Gastrocnemius medialis (tissue), 4 donors: ENCODE data around the gene AP3B2. TPM values are rescaled to one million over a fixed set of nuclear protein-coding genes. Genes with fewer than 3 reads are reported as not detected.

ENCODE experiments used
- ATAC-seq, 2 donors: fragments of 150-250 bp; one replicate each; pipeline ENCODE4 v1.9.1; 2016
- DNase-seq, 2 donors: peaks; one replicate each; pipeline ENCODE4 v3.0.0-alpha.2; 2019
- H3K27ac ChIP-seq, 4 donors: fragments of 200-600 bp; sonication (generic); 1 replicate in 1 of 4; 2 replicates in 3 of 4; pipeline ENCODE4 v1.5.1; 2016 to 2018; ENCODE audit warnings: mild to moderate bottlenecking in 2 of 4, moderate library complexity in 1 of 4
- H3K27me3 ChIP-seq, 3 donors: fragments of 200-600 bp; sonication (generic) in 2 of 3; 1 replicate in 1 of 3; 2 replicates in 2 of 3; pipeline versions ENCODE4 v1.5.1 to v1.6.0; 2016 to 2019; ENCODE audit warnings: mild to moderate bottlenecking in 1 of 3, moderate library complexity in 1 of 3
- H3K36me3 ChIP-seq, 2 donors: fragments of 200-600 bp; sonication (generic) in 1 of 2; one replicate each; pipeline ENCODE4 v1.5.1; 2017 to 2018
- H3K4me1 ChIP-seq, 2 donors: fragments of 200-600 bp; sonication (generic) in 1 of 2; one replicate each; pipeline ENCODE4 v1.5.1; 2016 to 2017; ENCODE audit warnings: mild to moderate bottlenecking in 2 of 2
- H3K4me3 ChIP-seq, 4 donors: fragments of 200-600 bp; sonication (generic) in 3 of 4; 1 replicate in 1 of 4; 2 replicates in 3 of 4; pipeline ENCODE4 v1.5.1; 2016 to 2019; ENCODE audit warnings: mild to moderate bottlenecking in 2 of 4
- H3K9me3 ChIP-seq, 3 donors: fragments of 200-600 bp; sonication (generic) in 2 of 3; 1 replicate in 1 of 3; 2 replicates in 2 of 3; pipeline ENCODE4 v1.5.1; 2016 to 2019
- POLR2A ChIP-seq, 2 donors: fragments of 450-650 bp; IDR thresholded peaks; one replicate each; pipeline ENCODE4 v1.6.1; 2017; ENCODE audit warnings: antibody characterized with exemption in 2 of 2, mild to moderate bottlenecking in 2 of 2, moderate library complexity in 2 of 2
- in situ Hi-C, 4 donors: fragments of 200-750 bp; cut with MboI; loops; one replicate each; pipeline versions ENCODE4 v1.15.0 to v1.8.0; 2017; ENCODE audit warnings: low sequenced_read_pairs in 4 of 4
- intact Hi-C: fragments of 100-400 bp; cut with DNase I; formaldehyde crosslinking; loops from one replicate; pipeline ENCODE4 v1.15.1; 2023; ENCODE audit warnings: low total_unique reads
- total RNA-seq, 4 donors: library from RNA; depleted of rRNA; stranded (reverse); fragments of >200 nt; gene quantifications; one replicate each; pipeline versions ENCODE4 v1.1.0 to v1.2.3, GENCODE V29; 2016
- TF ChIP-seq, protein P1 (sequence below), 5 experiments: fragments of 450-650 bp in 3 of 5; fragments of 200-600 bp in 2 of 5; sonication (generic) in 2 of 5; IDR thresholded peaks in 4 of 5; conservative IDR thresholded peaks in 1 of 5; 1 replicate in 4 of 5; 2 replicates in 1 of 5; pipeline ENCODE4 v1.5.1; 2016 to 2019; ENCODE audit warnings: antibody characterized with exemption in 5 of 5, mild to moderate bottlenecking in 3 of 5, moderate library complexity in 3 of 5

The AP3B2 gene
- total RNA-seq, 4 donors from 2014 or later: 0.32 TPM; not detected in 3

DNA sequence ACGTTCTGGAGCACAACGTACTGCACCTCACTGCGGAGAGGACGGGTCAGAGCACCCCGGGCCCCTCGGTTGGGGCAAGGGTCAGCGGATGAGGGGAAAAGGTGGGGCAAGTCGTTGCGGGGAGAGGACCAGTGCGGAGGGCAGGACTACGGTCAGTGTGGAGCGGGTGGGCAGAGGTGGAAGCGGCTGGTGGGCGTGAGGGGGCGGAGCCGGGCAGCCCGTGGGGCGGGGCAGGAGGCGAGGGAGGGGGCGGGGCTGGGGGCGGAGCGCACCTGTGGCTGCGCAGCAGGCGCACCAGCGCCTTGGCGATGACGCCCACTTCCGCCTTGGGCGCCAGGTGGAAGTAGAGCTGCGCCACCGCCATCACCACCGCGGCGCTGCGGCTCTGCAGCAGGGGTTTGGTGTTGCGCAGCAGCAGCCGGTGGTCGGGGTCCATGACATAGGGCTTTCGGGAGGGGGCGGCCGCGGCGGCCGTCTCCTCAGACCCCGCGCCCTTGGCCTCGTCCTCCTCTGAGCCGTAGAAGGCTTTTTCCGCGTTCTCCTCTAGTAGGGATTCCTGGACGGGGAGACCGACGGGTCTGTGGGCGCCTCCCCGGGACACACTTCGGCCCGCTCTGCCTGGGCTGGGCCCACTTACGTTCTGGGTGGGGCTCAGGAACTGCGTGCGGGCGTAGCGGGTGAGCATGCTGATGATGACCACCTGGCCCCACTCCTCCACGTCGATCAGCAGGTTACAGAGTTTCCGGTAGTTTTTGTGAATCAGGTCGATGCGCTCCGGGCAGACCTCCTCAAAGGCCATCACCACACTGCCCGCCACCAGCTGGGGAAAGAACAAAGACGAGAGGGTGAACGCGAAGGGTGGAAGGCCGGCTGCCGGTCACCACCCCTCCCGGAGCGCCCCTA lies 29.2 kb downstream of the AP3B2 start:
- peak overlapping the region in 2 of 4 donors; percentile 25 to 31 for H3K4me3 ChIP-seq
- H3K36me3 ChIP-seq: no peaks in the 10 kb centered on the region
- H3K9me3 ChIP-seq: no peaks in the 10 kb centered on the region
- H3K4me1 ChIP-seq: peaks cover 0 to 4% of the 10 kb centered on the region in 2 donors
- ATAC-seq: no peak
- no peak for TF ChIP-seq POLR2A (IDR thresholded peaks at IDR 0.05)
- TF ChIP-seq, protein P1, sequence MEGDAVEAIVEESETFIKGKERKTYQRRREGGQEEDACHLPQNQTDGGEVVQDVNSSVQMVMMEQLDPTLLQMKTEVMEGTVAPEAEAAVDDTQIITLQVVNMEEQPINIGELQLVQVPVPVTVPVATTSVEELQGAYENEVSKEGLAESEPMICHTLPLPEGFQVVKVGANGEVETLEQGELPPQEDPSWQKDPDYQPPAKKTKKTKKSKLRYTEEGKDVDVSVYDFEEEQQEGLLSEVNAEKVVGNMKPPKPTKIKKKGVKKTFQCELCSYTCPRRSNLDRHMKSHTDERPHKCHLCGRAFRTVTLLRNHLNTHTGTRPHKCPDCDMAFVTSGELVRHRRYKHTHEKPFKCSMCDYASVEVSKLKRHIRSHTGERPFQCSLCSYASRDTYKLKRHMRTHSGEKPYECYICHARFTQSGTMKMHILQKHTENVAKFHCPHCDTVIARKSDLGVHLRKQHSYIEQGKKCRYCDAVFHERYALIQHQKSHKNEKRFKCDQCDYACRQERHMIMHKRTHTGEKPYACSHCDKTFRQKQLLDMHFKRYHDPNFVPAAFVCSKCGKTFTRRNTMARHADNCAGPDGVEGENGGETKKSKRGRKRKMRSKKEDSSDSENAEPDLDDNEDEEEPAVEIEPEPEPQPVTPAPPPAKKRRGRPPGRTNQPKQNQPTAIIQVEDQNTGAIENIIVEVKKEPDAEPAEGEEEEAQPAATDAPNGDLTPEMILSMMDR (IDR thresholded peaks at IDR 0.05 in 4 of 5, conservative IDR thresholded peaks at IDR 0.05 in 1 of 5): no peak
- no peak overlapping the region for H3K27ac ChIP-seq
- intact Hi-C loops (no loop called here), in situ Hi-C loops (no loop called here)
- peaks cover 28 to 36% (median 32%) of the 10 kb centered on the region in 3 donors for H3K27me3 ChIP-seq
- DNase-seq: no peak

DNA sequence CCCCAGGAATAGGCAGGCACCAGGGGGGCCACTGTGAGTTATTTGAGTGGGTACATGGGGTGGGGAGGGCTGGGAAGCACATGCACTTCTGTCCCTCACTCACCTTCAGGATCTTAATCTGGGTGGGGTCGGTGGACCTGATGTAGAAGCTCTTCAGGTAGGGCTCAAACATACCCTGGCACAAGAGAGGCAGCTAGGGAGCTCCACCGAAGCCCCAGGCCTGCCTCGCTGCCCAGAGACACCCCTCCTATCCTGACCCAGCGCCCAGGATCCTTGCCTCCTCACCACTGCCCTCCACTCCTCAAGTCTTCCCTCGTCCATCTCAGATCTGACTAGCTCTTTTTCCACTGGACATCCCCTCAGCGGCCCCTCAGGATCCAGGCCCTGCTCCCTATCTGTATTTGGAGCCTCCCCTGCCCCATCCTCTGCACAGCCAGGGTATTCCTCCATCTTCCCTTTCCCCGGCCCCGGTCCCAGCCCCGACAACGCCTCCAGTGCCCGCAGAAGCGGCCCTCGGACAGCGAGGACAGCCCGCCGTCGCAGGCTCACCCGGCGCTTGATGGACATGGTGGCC lies 30.0 kb downstream of the AP3B2 start:
- H3K27ac ChIP-seq: no peak overlapping the region
- peak overlapping the region in 2 of 4 donors; percentile 25 to 31 for H3K4me3 ChIP-seq

DNA sequence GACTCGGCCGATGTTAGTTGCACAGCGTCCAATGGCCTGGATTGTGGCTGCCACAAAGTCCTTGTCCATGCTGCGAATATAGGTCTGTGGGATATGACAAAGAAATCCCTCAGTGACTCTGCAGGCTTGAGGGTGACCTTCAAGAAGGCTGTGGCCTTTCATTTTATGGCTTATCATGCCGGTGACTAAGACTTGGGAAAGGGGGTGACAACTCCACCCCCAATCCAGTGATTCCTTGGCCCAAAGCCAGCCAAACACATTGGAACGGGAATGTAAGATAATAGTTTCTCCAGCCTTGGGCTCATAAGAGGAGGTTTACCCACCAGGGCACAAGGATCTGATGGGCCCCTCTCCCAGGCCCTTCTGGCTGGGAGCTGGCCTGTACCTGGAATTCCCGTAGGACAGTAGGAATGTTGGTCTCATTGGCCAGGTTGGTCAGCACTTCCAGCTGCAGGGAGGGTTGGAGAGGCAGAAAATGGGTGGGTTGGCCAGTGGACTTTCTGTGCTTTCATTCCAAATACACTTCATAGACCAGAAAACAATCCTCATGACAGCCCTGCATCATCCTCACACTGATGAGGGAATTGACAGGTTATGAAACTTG lies 31.9 kb downstream of the AP3B2 start:
- intact Hi-C loops (no loop called here), in situ Hi-C loops (no loop called here)
- no peak for TF ChIP-seq POLR2A (IDR thresholded peaks at IDR 0.05)
- TF ChIP-seq, protein P1 (IDR thresholded peaks at IDR 0.05 in 4 of 5, conservative IDR thresholded peaks at IDR 0.05 in 1 of 5): no peak
- Histone ChIP-seq H3K4me3 (no peak overlapping the region), H3K4me1 (peaks cover 0 to 4% of the 10 kb centered on the region in 2 donors), H3K27ac (no peak overlapping the region), H3K9me3 (no peaks in the 10 kb centered on the region), H3K27me3 (peaks cover 28 to 36% (median 32%) of the 10 kb centered on the region in 3 donors), H3K36me3 (no peaks in the 10 kb centered on the region)
- ATAC-seq: no peak
- no peak for DNase-seq

More for the DNA sequence above, 30.0 kb downstream of the AP3B2 start:
- Histone ChIP-seq H3K9me3 (no peaks in the 10 kb centered on the region), H3K4me1 (peaks cover 0 to 4% of the 10 kb centered on the region in 2 donors), H3K27me3 (peaks cover 28 to 36% (median 32%) of the 10 kb centered on the region in 3 donors), H3K36me3 (no peaks in the 10 kb centered on the region)
- no peak for DNase-seq
- in situ Hi-C loops (no loop called here), intact Hi-C loops (no loop called here)
- no peak for ATAC-seq
- no peak for TF ChIP-seq POLR2A (IDR thresholded peaks at IDR 0.05)
- TF ChIP-seq, protein P1 (IDR thresholded peaks at IDR 0.05 in 4 of 5, conservative IDR thresholded peaks at IDR 0.05 in 1 of 5): no peak

DNA sequence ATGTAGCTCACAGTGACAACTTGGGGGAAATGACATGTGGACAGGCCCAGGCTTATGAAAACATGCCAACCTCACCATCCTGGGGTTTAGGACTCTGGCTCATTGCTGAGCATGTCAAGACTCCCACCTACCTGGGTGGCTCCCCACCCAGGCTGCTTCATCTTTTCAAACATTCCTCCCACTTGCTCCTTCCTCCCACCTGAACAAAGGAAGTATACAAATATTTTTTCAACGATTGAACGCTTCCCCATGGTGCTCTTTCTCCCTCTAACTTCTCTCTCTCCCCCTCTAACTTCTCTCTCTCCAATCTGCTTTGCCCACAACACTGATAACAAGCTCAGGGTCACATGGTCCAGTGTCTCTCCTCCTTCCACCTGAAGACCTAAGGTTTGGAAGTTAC lies 34.8 kb downstream of the AP3B2 start:
- no peak for DNase-seq
- in situ Hi-C loops: no loop called here
- TF ChIP-seq, protein P1 (IDR thresholded peaks at IDR 0.05 in 4 of 5, conservative IDR thresholded peaks at IDR 0.05 in 1 of 5): no peak
- no peak for TF ChIP-seq POLR2A (IDR thresholded peaks at IDR 0.05)
- Histone ChIP-seq H3K36me3 (no peaks in the 10 kb centered on the region), H3K27me3 (peaks cover 6 to 15% (median 8%) of the 10 kb centered on the region in 3 donors), H3K4me3 (no peak overlapping the region), H3K27ac (no peak overlapping the region), H3K4me1 (no peaks in the 10 kb centered on the region), H3K9me3 (no peaks in the 10 kb centered on the region)
- intact Hi-C loops: no loop called here
- no peak for ATAC-seq
